Measurements from ENCODE around the gene ETV6.

GRCh38 chr12:11642785-11643184 is 6.7 kb upstream of the ETV6 start:
- no peak for TF ChIP-seq CTCF (IDR thresholded peaks at IDR 0.05)
- no peak for TF ChIP-seq POLR2A (IDR thresholded peaks at IDR 0.05)
